ENCODE measurements around the gene AFAP1. TPM values are rescaled to one million over a fixed set of nuclear protein-coding genes. Genes with fewer than 3 reads are reported as not detected.
A peak's percentile ranks its signal among the peaks of the same experiment; 100 is the strongest.

The AFAP1 gene
- total RNA-seq, 2 donors from 2014 or later = 32.1 to 40.1 TPM

- no peak for ATAC-seq (ENCODE audit: insufficient number of reproducible peaks, low FRiP score, low read depth)
- TF ChIP-seq, protein P1, sequence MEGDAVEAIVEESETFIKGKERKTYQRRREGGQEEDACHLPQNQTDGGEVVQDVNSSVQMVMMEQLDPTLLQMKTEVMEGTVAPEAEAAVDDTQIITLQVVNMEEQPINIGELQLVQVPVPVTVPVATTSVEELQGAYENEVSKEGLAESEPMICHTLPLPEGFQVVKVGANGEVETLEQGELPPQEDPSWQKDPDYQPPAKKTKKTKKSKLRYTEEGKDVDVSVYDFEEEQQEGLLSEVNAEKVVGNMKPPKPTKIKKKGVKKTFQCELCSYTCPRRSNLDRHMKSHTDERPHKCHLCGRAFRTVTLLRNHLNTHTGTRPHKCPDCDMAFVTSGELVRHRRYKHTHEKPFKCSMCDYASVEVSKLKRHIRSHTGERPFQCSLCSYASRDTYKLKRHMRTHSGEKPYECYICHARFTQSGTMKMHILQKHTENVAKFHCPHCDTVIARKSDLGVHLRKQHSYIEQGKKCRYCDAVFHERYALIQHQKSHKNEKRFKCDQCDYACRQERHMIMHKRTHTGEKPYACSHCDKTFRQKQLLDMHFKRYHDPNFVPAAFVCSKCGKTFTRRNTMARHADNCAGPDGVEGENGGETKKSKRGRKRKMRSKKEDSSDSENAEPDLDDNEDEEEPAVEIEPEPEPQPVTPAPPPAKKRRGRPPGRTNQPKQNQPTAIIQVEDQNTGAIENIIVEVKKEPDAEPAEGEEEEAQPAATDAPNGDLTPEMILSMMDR (IDR thresholded peaks at IDR 0.05) = no peak
- H3K4me3 ChIP-seq = no peak overlapping the region
- H3K4me1 ChIP-seq (ENCODE audit: control insufficient read depth in 1 of 2, low read depth in 2 of 2) = peaks cover 21 to 49% of the 10 kb centered on the region in 2 donors
- no peak for DNase-seq (ENCODE audit: low spot score)
- H3K27me3 ChIP-seq (replicated peaks; ENCODE audit: insufficient read depth) = no peaks in the 10 kb centered on the region
- H3K27ac ChIP-seq = peak overlapping the region; percentile 73 to 85
- peaks cover 7% of the 10 kb centered on the region for H3K36me3 ChIP-seq
- H3K9me3 ChIP-seq = no peaks in the 10 kb centered on the region
These were observed 134.8 kb downstream of the AFAP1 start for GRCh38 chr4:7804756-7805385.

GRCh38 chr4:7803992-7804755 is 135.5 kb downstream of the AFAP1 start:
- H3K9me3 ChIP-seq = no peaks in the 10 kb centered on the region

DNA sequence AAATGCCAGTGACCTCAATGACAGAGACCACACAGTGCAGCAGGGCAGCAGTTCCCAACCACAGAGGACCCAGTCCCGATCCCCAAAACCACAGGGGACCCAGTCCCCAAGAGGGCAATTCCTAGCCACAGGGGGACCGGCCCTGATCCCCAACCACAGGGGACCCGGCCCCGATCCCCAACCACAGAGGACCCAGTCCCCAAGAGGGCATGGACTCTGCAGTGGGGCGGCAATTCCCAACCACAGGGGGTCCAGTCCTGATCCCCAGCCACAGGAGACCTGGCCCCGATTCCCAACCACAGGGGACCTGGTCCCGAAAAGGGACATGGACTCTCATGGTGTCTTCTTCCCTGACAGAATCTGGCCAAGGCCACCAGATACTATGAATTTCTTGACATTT is 136.3 kb downstream of the AFAP1 start:
- DNase-seq (ENCODE audit: low spot score) (no peak), ATAC-seq (ENCODE audit: insufficient number of reproducible peaks, low FRiP score, low read depth) (no peak)
- Histone ChIP-seq H3K36me3 (peaks cover 7% of the 10 kb centered on the region), H3K27ac (no peak overlapping the region), H3K9me3 (no peaks in the 10 kb centered on the region), H3K4me3 (no peak overlapping the region), H3K4me1 (ENCODE audit: control insufficient read depth in 1 of 2, low read depth in 2 of 2) (peaks cover 27 to 49% of the 10 kb centered on the region in 2 donors), H3K27me3 (replicated peaks; ENCODE audit: insufficient read depth) (no peaks in the 10 kb centered on the region)
- TF ChIP-seq, protein P1 (IDR thresholded peaks at IDR 0.05) = no peak

More at GRCh38 chr4:7803992-7804755, 135.5 kb downstream of the AFAP1 start:
- Histone ChIP-seq H3K4me1 (ENCODE audit: control insufficient read depth in 1 of 2, low read depth in 2 of 2) (peaks cover 21 to 49% of the 10 kb centered on the region in 2 donors), H3K27me3 (replicated peaks; ENCODE audit: insufficient read depth) (no peaks in the 10 kb centered on the region), H3K36me3 (peaks cover 7% of the 10 kb centered on the region), H3K4me3 (no peak overlapping the region), H3K27ac (no peak overlapping the region)
- DNase-seq (ENCODE audit: low spot score) = no peak
- TF ChIP-seq, protein P1 (IDR thresholded peaks at IDR 0.05) = peak; percentile 93
- peak; percentile 39 for ATAC-seq (ENCODE audit: insufficient number of reproducible peaks, low FRiP score, low read depth)

DNA sequence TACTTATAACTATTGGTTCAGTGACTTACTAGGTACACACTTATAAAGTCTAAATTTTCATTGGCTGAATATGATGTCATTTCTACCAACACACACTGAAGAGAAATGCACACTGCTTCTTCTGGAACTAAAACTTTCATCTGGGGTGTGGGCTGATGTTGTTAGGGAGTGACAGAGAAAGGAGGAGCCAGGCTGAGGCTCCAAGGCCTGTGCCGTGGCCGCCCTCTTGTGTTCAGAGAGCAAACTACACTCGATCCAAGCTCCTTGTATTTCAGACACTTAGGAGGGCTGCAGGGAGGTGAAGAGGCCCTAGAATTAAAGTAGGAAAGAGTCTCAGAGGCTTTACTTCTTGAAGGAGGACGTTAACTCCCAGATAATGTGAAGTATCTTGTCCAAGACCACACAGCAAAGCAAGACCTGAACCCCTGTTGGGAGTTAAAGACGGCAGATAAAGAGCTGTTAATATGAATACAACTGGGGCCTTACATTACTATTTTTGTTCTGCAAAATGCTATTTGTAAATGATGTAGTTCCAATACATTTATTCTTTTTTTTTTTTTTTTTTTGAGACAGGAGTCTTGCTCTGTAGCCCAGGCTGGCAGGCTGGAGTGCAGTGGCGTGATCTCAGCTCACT is 137.5 kb downstream of the AFAP1 start:
- no peak overlapping the region for H3K27ac ChIP-seq

More for the DNA sequence above, 137.5 kb downstream of the AFAP1 start:
- H3K36me3 ChIP-seq = peaks cover 7% of the 10 kb centered on the region
- H3K27me3 ChIP-seq (replicated peaks; ENCODE audit: insufficient read depth) = no peaks in the 10 kb centered on the region
- TF ChIP-seq, protein P1 (IDR thresholded peaks at IDR 0.05) = peak; percentile 92
- DNase-seq (ENCODE audit: low spot score) (no peak), ATAC-seq (ENCODE audit: insufficient number of reproducible peaks, low FRiP score, low read depth) (no peak)
- H3K4me1 ChIP-seq (ENCODE audit: control insufficient read depth in 1 of 2, low read depth in 2 of 2) = peaks cover 20 to 43% of the 10 kb centered on the region in 2 donors
- no peak overlapping the region for H3K4me3 ChIP-seq
- no peaks in the 10 kb centered on the region for H3K9me3 ChIP-seq

All from thoracic aorta (tissue), 2 donors.